VCaP (cell line): ENCODE measurements around the gene FRMPD4.

Experiments
- H3K27ac ChIP-seq: fragments of 450-650 bp; 2 replicates; pipeline ENCODE4 v1.5.1; 2017
- TF ChIP-seq, protein P1 (sequence below): fragments of 450-650 bp; conservative IDR thresholded peaks from 2 replicates; pipeline ENCODE4 v1.5.1; 2017; ENCODE audit warnings: mild to moderate bottlenecking, moderate library complexity

Gene FRMPD4

GRCh38 chrX:12463873-12464272 lies 325.6 kb downstream of the FRMPD4 start:
- H3K27ac ChIP-seq = no peak overlapping the region
- TF ChIP-seq, protein P1, sequence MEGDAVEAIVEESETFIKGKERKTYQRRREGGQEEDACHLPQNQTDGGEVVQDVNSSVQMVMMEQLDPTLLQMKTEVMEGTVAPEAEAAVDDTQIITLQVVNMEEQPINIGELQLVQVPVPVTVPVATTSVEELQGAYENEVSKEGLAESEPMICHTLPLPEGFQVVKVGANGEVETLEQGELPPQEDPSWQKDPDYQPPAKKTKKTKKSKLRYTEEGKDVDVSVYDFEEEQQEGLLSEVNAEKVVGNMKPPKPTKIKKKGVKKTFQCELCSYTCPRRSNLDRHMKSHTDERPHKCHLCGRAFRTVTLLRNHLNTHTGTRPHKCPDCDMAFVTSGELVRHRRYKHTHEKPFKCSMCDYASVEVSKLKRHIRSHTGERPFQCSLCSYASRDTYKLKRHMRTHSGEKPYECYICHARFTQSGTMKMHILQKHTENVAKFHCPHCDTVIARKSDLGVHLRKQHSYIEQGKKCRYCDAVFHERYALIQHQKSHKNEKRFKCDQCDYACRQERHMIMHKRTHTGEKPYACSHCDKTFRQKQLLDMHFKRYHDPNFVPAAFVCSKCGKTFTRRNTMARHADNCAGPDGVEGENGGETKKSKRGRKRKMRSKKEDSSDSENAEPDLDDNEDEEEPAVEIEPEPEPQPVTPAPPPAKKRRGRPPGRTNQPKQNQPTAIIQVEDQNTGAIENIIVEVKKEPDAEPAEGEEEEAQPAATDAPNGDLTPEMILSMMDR = no peak

DNA sequence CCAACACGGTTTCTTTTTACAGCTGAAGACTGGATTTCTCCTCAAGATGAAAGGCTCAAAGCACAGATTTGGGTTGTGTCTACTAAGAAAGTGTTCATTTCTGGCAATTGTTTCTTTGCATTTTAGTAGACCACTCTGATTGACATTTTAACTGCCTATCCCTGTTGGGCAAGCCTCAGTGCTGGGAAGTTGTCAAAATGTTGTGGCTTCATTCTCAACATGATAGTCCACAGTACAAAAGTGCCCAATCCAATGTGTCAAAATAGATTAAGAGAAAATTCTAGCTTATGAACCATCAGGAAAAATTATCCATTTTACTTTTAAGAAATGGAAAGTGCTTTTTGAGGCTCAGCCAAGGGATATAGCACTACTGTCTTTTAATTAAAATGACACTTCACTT lies 329.0 kb downstream of the FRMPD4 start:
- H3K27ac ChIP-seq = no peak overlapping the region
- TF ChIP-seq, protein P1 = no peak

DNA sequence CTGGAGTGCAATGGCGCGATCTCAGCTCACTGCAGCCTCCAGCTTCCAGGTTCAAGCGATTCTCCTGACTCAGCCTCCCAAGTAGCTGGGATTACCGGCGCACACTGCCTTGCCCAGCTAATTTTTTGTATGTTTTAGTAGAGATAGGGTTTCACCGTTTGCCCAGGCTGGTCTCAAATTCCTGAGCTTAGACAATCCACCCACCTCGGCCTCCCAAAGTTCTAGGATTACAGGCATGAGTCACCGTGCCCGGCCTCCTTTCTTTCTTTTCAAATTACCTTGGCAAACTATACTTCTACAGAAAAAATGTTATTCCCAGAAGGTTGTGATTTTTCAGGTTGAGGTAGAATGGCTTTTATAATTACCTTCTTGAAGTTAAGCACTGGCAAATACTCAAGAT lies 331.0 kb downstream of the FRMPD4 start:
- H3K27ac ChIP-seq = no peak overlapping the region
- TF ChIP-seq, protein P1 = no peak

DNA sequence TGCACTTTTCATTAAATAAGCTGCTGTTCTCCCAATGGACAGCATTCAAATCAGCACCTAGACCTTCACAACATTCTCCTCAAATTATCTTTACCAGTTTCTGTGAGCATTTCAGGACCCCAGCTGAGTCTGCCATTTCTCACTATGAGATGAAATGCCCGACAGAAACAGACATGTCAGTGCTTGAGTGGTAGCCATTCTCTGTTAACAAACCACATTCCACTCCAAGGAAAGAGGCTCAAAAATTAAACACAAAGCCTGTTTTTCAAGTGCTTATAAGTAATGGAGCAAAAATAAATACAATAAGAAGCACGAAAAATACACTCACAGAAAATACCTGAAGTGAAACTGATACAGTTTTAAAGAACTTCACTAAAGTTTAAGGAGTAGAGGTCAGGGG lies 332.8 kb downstream of the FRMPD4 start:
- H3K27ac ChIP-seq = no peak overlapping the region
- TF ChIP-seq, protein P1 = no peak

GRCh38 chrX:12480956-12481355 lies 342.7 kb downstream of the FRMPD4 start:
- TF ChIP-seq, protein P1 = no peak
- no peak overlapping the region for H3K27ac ChIP-seq

DNA sequence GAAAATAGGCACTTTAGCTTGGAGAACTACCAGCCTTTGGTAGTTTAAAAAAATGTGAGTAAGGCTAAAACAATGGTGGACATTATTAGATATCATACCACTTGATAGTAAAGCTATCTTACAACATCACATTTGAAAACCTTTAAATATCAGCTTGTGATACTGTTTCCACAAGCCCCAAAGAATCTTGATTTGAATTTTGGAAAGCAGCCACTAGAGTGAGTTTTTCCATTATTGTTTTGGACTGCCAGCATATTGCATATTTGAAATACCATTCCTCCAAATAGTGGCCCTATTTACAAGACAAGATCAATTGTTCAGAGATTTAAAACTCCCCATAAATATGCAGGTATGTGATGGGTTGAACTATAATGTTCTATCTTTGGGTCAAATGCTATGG lies 349.9 kb downstream of the FRMPD4 start:
- TF ChIP-seq, protein P1 = no peak
- H3K27ac ChIP-seq = no peak overlapping the region

GRCh38 chrX:12488771-12489170 lies 350.5 kb downstream of the FRMPD4 start:
- TF ChIP-seq, protein P1 = no peak
- H3K27ac ChIP-seq = no peak overlapping the region

GRCh38 chrX:12489341-12489740 lies 351.1 kb downstream of the FRMPD4 start:
- no peak overlapping the region for H3K27ac ChIP-seq

More at GRCh38 chrX:12489341-12489740, 351.1 kb downstream of the FRMPD4 start:
- TF ChIP-seq, protein P1 = no peak
